Measurements from ENCODE around the gene OPRD1.

- TF ChIP-seq SP1 (IDR thresholded peaks at IDR 0.05) (no peak), NFRKB (IDR thresholded peaks at IDR 0.05) (no peak), LEF1 (IDR thresholded peaks at IDR 0.05; ENCODE audit: borderline replicate concordance) (no peak), FOXM1 (IDR thresholded peaks at IDR 0.05; ENCODE audit: borderline replicate concordance) (no peak), TARDBP (IDR thresholded peaks at IDR 0.05) (no peak), HDGF (IDR thresholded peaks at IDR 0.05; ENCODE audit: borderline replicate concordance) (no peak), SUZ12 (IDR thresholded peaks at IDR 0.05) (no peak), ELF4 (IDR thresholded peaks at IDR 0.05) (no peak), ARNT (IDR thresholded peaks at IDR 0.05) (no peak), CTBP1 (IDR thresholded peaks at IDR 0.05; ENCODE audit: borderline replicate concordance) (no peak), FOXK2 (IDR thresholded peaks at IDR 0.05) (no peak), L3MBTL2 (conservative IDR thresholded peaks at IDR 0.05) (no peak; the same call in 1 of the 2 replicates)
Measured at GRCh38 chr1:28779751-28780408, 32.1 kb upstream of the OPRD1 start.

All from HEK293T (cell line).